Epithelial cell of esophagus (primary cell): ENCODE data around the gene HAL.

Source experiments
- DNase-seq: peaks from one replicate; pipeline ENCODE4 v3.0.0; 2010; ENCODE audit warnings: low read depth
- H3K4me3 ChIP-seq: 2 replicates; pipeline ENCODE4 v1.5.1; 2011; ENCODE audit warnings: mild to moderate bottlenecking, low read length, control low read depth
- CTCF ChIP-seq: IDR thresholded peaks from 2 replicates; pipeline ENCODE4 v1.5.1; 2011; ENCODE audit warnings: low read depth, mild to moderate bottlenecking, low read length, control low read depth, inconsistent platforms; ENCODE audit not compliant: insufficient read depth; ENCODE audit errors: missing control alignments

The HAL gene

GRCh38 chr12:95955549-95956159 lies 40.5 kb downstream of the HAL start:
- TF ChIP-seq CTCF: no peak
- no peak for DNase-seq
- no peak overlapping the region for H3K4me3 ChIP-seq

DNA sequence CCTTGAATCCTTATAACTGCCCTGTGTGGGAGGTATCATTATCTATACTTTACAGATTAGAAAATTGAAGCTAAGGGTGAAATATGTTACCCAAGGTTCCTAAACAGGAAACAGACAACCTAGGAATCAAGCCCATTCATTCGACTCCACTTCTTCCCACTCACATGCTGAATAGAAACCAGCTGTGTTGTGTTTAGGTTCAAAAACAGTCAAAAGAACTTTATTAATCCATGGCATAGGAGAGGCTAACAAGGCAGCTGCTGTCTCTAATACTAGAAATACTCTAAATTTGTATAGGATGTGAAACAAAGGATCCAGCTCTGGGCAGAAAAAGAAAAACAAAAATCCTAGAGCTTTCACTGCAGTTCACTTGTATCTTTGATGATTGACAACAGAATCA lies 43.1 kb downstream of the HAL start:
- H3K4me3 ChIP-seq: no peak overlapping the region
- DNase-seq: no peak
- no peak for TF ChIP-seq CTCF

DNA sequence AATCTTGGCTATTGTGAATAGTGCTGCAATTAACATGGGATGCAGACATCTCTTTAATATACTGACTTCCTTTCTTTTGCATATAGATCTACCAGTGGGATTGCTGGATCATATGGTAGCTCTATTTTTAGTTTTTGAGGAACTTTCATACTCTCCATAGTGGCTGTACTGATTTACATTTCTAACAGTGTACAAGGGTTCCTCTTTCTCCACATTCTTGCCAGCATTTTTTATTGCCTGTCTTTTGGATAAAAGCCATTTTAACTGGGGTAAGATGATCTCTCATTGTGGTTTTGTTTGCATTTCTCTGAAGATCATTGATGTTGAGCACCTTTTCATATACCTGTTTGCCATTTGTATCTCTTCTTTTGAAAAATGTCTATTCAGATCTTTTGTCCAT lies 44.6 kb downstream of the HAL start:
- no peak for TF ChIP-seq CTCF
- no peak for DNase-seq
- no peak overlapping the region for H3K4me3 ChIP-seq

- DNase-seq: no peak
- no peak for TF ChIP-seq CTCF
Observed at GRCh38 chr12:95949477-95950206, 46.5 kb downstream of the HAL start.

GRCh38 chr12:95944108-95944704 lies 51.9 kb downstream of the HAL start:
- DNase-seq: no peak
- TF ChIP-seq CTCF: no peak
- H3K4me3 ChIP-seq: no peak overlapping the region

More at GRCh38 chr12:95949477-95950206, 46.5 kb downstream of the HAL start:
- no peak overlapping the region for H3K4me3 ChIP-seq

DNA sequence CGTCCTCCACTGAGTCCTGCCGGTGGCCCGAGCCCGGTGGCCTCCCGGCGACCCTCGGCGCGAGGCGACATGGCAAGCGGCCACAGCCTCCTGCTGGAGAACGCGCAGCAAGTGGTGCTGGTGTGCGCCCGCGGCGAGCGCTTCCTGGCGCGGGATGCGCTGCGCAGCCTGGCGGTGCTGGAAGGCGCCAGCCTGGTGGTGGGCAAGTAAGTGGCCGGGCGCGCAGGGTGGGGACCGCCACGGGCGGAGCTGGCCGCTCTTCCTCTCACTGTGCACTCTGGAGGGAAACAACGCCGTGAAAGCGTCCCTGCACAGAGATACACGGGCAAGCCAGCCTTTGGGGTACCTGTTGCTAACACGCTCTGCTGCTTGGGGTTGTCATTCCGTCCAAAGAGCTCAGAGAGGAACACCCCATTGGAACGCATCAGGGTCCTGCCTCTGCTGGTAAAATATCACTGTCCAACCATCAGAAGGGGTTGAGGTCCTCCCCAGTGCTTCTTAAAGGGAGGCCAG lies 52.8 kb downstream of the HAL start, which contains the start of gene AMDHD1:
AMDHD1 (plus strand) TSS at position 2 of the 513 bp plus-strand sequence; CDS start at position 70, 68 bp downstream.
- TF ChIP-seq CTCF: peak; percentile 31
- peak; percentile 59 for DNase-seq
- H3K4me3 ChIP-seq: peak within 1 kb of the TSS; percentile 83
